ENCODE data around the gene KCNIP1. TPM values are rescaled to one million over a fixed set of nuclear protein-coding genes. Genes with fewer than 3 reads are reported as not detected.
A peak's percentile ranks its signal among the peaks of the same experiment; 100 is the strongest.

Gene KCNIP1
- total and polyA plus RNA-seq, 2 of the 8 experiments (the other 6 are each of a cell fraction or from before 2014, with no cell fraction given), result 0.52 to 0.83 TPM

DNA sequence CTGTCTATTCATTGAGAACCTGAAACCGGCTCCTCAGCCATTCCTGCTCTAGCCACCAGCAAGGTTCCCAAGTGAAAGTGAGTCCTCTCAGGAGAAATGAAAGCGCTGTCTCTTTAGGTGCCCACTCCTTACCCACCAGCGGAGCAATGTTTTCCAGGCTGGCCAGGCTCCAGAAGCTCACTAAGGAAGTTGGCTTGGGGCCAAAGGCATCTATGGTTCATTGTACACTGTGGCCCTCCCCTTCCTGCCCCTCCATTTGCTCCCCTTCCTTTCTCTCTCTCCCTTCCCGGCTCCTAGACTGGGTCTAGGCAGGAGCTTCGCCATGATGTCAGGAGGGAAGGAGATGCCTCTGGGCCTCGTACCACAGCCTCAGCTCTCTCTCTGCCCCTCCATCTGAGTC, 278.6 kb downstream of the KCNIP1 start:
- no peak overlapping the region for H3K14ac ChIP-seq (ENCODE audit: insufficient read length)
- no peak overlapping the region for H3K4ac ChIP-seq (replicated peaks; ENCODE audit: insufficient read length, low read depth, low read length)
- H3K79me1 ChIP-seq (ENCODE audit: low read depth, low read length), result no peaks in the 10 kb centered on the region
- no peaks in the 10 kb centered on the region for H3K36me3 ChIP-seq (ENCODE audit: control insufficient read depth in 2 of 4, insufficient read depth in 4 of 4, low read length in 3 of 4)
- no peak overlapping the region for H2AFZ ChIP-seq (ENCODE audit: low read length)
- no peak overlapping the region for H2BK120ac ChIP-seq (replicated peaks; ENCODE audit: low read depth, low read length)
- H2BK20ac ChIP-seq (ENCODE audit: low read length), result peak overlapping the region; percentile 62; the same call in 1 of the 2 replicates
- H3K23me2 ChIP-seq (ENCODE audit: low read depth, low read length), result no peaks in the 10 kb centered on the region
- H3K4me3 ChIP-seq (ENCODE audit: extremely low read depth in 1 of 4, insufficient read depth in 2 of 4, low read depth in 3 of 4, low read length in 4 of 4), result no peak overlapping the region
- H4K5ac ChIP-seq (ENCODE audit: insufficient read length, low read depth, low read length), result no peak overlapping the region
- H4K8ac ChIP-seq (ENCODE audit: extremely low read depth, insufficient read depth, low read length), result no peak overlapping the region
- H3K56ac ChIP-seq (replicated peaks; ENCODE audit: insufficient read length, low read depth, low read length), result no peak overlapping the region
- H3K27ac ChIP-seq (ENCODE audit: low read depth, low read length), result no peak overlapping the region
- H3K9ac ChIP-seq (replicated peaks in 1 of 4; ENCODE audit: extremely low read depth in 1 of 4, low read depth in 3 of 4, low read length in 3 of 4), result no peak overlapping the region
- FAIRE-seq (no peak), DNase-seq (ENCODE audit: low read depth in 1 of 2, low spot score in 2 of 2) (no peak)
- H4K20me1 ChIP-seq (replicated peaks in 1 of 2; ENCODE audit: control insufficient read depth in 1 of 2, insufficient read depth in 2 of 2, low read length in 2 of 2), result no peaks in the 10 kb centered on the region
- H2BK12ac ChIP-seq (ENCODE audit: low read depth, low read length), result peak overlapping the region; percentile 78; the same call in 1 of the 2 replicates
- no peak overlapping the region for H3K4me2 ChIP-seq (ENCODE audit: insufficient read depth in 1 of 2, low read depth in 2 of 2, low read length in 2 of 2)
- ChIA-PET POLR2A (ENCODE audit: partially characterized antibody) (interaction anchor here (11.1 kb wide), 1 partner anchor 36 kb away, joined by 123 read pairs; no protein-coding TSS in a partner anchor), CTCF (ENCODE audit: partially characterized antibody) (interaction anchor here (0.6 to 16.6 kb wide), 5 partner anchors 10 to 146 kb away, joined by 3 to 650 read pairs (median 22); no protein-coding TSS in a partner anchor)
- 87% methylated on average over 3 of the region's 6 CpGs; no CpG with 5 or more reads in 1 of the 2 experiments for whole genome bisulfite sequencing, 2 experiments (ENCODE audit: extremely low coverage in 1 of 2, insufficient coverage in 1 of 2, insufficient read length in 1 of 2, insufficient replicate concordance in 2 of 2, low coverage in 1 of 2, low lambda C conversion rate in 2 of 2, missing lambda C conversion rate in 1 of 2)
- no peaks in the 10 kb centered on the region for H3K9me3 ChIP-seq (ENCODE audit: insufficient read depth in 2 of 2, low read depth in 1 of 2, low read length in 1 of 2)
- H3K27me3 ChIP-seq (replicated peaks in 1 of 4; ENCODE audit: control insufficient read depth in 3 of 4, extremely low read depth in 1 of 4, insufficient read depth in 3 of 4, low read length in 3 of 4), result no peaks in the 10 kb centered on the region
- H3K4me1 ChIP-seq (replicated peaks in 1 of 4; ENCODE audit: control insufficient read depth in 3 of 4, insufficient read depth in 4 of 4, low read length in 3 of 4), result peaks cover 0 to 5% (median 0%) of the 10 kb centered on the region in 4 experiments; a peak in 1 of 7 replicates
- H2AK5ac ChIP-seq (ENCODE audit: low read depth, low read length), result no peak overlapping the region
- H2BK5ac ChIP-seq (ENCODE audit: low read depth, low read length), result peak overlapping the region; percentile 37; the same call in 1 of the 2 replicates
- peak overlapping the region; percentile 77 for H4K91ac ChIP-seq (replicated peaks; ENCODE audit: insufficient read length, low read length)
- no peak overlapping the region for H3K18ac ChIP-seq (ENCODE audit: extremely low read depth, low read length)
- TF ChIP-seq BRCA1 (IDR thresholded peaks at IDR 0.05; ENCODE audit: low read depth, low read length), result no peak
- no peak for TF ChIP-seq RBBP5 (IDR thresholded peaks at IDR 0.05; ENCODE audit: borderline replicate concordance, low read depth, low read length)
- TF ChIP-seq RNF2 (IDR thresholded peaks at IDR 0.05; ENCODE audit: borderline replicate concordance, low read depth, low read length, missing control alignments, poor library complexity, severe bottlenecking), result no peak
- no peak for TF ChIP-seq RFX5 (IDR thresholded peaks at IDR 0.05; ENCODE audit: borderline replicate concordance, low read depth, low read length)
- no peak for TF ChIP-seq KDM1A (IDR thresholded peaks at IDR 0.05; ENCODE audit: borderline replicate concordance, low read length)
- TF ChIP-seq, protein P1, sequence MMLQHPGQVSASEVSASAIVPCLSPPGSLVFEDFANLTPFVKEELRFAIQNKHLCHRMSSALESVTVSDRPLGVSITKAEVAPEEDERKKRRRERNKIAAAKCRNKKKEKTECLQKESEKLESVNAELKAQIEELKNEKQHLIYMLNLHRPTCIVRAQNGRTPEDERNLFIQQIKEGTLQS (IDR thresholded peaks at IDR 0.05; ENCODE audit: insufficient read depth, low read depth, low read length), result no peak
- no peak for TF ChIP-seq CBX5 (IDR thresholded peaks at IDR 0.05; ENCODE audit: low read depth, low read length)
- no peak for TF ChIP-seq CREB1 (IDR thresholded peaks at IDR 0.05)
- peak overlapping the region; percentile 34; the same call in 1 of the 2 replicates for H2BK15ac ChIP-seq (ENCODE audit: low read length)
- H3K23ac ChIP-seq (ENCODE audit: insufficient read length), result no peak overlapping the region
- H3K79me2 ChIP-seq (ENCODE audit: control insufficient read depth in 1 of 2, insufficient read depth in 2 of 2, low read length in 2 of 2), result no peaks in the 10 kb centered on the region

All from H1 (cell line).